Fibroblast of pulmonary artery (primary cell): ENCODE measurements around the gene CNOT2.
A peak's percentile ranks its signal among the peaks of the same experiment; 100 is the strongest.

ENCODE experiments used
- DNase-seq: peaks from one replicate; pipeline ENCODE4 v3.0.0-alpha.2; 2010; ENCODE audit warnings: low read depth
- H3K4me3 ChIP-seq: replicated peaks from 2 replicates; pipeline ENCODE4 v1.5.1; 2011; ENCODE audit warnings: low read depth, mild to moderate bottlenecking, control low read depth, low read length, moderate library complexity
- CTCF ChIP-seq: IDR thresholded peaks from 2 replicates; pipeline ENCODE4 v1.5.1; 2011; ENCODE audit warnings: mild to moderate bottlenecking, control low read depth, low read length, inconsistent platforms; ENCODE audit errors: missing control alignments

The CNOT2 gene

GRCh38 chr12:70330158-70330557 lies 86.9 kb downstream of the CNOT2 start:
- TF ChIP-seq CTCF: no peak
- no peak overlapping the region for H3K4me3 ChIP-seq
- no peak for DNase-seq

GRCh38 chr12:70332236-70332635 lies 89.0 kb downstream of the CNOT2 start:
- H3K4me3 ChIP-seq: no peak overlapping the region
- DNase-seq: no peak
- no peak for TF ChIP-seq CTCF

DNA sequence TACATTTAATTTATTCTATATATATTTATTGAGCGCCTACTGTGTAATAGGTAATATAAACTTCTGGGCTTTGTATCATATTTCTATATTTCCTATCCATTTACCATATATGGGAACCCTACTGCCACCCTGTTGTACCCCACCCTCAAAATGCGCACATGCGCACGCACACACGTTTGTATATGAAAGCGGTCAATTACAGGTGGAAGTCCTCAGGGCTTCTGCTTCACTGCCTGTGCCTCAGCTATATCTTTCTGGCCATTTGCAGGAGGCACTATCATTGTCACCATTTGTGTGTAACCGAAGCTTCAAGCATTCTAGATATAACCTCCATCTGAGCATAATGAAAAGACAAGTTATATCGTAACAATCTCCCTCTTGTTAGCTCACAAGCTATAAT lies 91.5 kb downstream of the CNOT2 start:
- TF ChIP-seq CTCF: no peak

GRCh38 chr12:70338531-70338930 lies 95.3 kb downstream of the CNOT2 start:
- H3K4me3 ChIP-seq: no peak overlapping the region
- no peak for TF ChIP-seq CTCF
- DNase-seq: no peak

More for the DNA sequence above, 91.5 kb downstream of the CNOT2 start:
- H3K4me3 ChIP-seq: no peak overlapping the region
- DNase-seq: no peak

GRCh38 chr12:70351076-70351475 lies 107.8 kb downstream of the CNOT2 start:
- H3K4me3 ChIP-seq: no peak overlapping the region
- no peak for DNase-seq
- no peak for TF ChIP-seq CTCF

DNA sequence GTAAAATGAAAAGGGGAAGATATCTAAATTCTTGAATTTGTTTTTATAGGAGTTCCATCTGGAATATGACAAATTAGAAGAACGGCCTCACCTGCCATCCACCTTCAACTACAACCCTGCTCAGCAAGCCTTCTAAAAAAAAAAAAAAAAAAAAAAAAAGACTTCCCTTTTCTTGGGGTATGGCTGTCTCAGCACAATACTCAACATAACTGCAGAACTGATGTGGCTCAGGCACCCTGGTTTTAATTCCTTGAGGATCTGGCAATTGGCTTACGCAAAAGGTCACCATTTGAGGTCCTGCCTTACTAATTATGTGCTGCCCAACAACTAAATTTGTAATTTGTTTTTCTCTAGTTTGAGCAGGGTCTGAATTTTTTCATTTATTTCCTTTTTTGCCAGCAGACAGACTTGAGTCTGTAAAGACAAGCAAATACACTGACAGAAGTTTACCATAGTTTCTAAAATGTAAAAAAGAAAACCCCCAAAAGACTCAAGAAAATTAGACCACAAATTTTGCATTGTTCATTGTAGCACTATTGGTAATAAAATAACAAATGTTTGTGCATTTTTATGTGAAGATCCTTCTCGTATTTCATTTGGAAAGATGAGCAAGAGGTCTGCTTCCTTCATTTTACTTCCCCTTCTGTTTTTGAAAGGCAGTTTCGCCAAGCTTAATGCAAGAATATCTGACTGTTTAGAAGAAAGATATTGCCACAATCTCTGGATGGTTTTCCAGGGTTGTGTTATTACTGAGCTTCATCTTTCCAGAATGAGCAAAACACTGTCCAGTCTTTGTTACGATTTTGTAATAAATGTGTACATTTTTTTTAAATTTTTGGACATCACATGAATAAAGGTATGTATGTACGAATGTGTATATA lies 110.8 kb downstream of the CNOT2 start:
- DNase-seq: no peak
- no peak for TF ChIP-seq CTCF
- no peak overlapping the region for H3K4me3 ChIP-seq

DNA sequence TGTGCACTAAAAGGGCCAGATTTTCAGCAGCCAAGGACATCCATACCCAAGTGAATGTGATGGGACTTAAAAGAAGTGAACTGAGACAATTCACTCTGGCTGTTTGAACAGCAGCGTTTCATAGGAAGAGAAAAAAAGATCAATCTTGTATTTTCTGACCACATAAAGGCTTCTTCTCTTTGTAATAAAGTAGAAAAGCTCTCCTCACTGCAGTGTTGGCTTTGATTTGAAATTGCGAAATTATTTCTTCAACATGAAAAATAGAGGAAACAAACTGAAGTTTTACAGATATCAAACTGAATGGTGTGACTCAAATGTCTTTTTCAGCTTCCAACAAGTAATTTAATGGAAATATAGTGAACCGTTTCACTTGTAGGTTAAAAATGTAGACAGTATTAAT lies 111.6 kb downstream of the CNOT2 start:
- H3K4me3 ChIP-seq: no peak overlapping the region
- no peak for TF ChIP-seq CTCF
- DNase-seq: peak; percentile 65
